ENCODE measurements around the gene SLC30A1. TPM values are rescaled to one million over a fixed set of nuclear protein-coding genes. Genes with fewer than 3 reads are reported as not detected.

Gene SLC30A1
- total and polyA plus RNA-seq, 10 of the 15 experiments (the other 5 are each of a cell fraction or from before 2014, with no cell fraction given), result 3.5 to 14.1 (median 8.8) TPM

DNA sequence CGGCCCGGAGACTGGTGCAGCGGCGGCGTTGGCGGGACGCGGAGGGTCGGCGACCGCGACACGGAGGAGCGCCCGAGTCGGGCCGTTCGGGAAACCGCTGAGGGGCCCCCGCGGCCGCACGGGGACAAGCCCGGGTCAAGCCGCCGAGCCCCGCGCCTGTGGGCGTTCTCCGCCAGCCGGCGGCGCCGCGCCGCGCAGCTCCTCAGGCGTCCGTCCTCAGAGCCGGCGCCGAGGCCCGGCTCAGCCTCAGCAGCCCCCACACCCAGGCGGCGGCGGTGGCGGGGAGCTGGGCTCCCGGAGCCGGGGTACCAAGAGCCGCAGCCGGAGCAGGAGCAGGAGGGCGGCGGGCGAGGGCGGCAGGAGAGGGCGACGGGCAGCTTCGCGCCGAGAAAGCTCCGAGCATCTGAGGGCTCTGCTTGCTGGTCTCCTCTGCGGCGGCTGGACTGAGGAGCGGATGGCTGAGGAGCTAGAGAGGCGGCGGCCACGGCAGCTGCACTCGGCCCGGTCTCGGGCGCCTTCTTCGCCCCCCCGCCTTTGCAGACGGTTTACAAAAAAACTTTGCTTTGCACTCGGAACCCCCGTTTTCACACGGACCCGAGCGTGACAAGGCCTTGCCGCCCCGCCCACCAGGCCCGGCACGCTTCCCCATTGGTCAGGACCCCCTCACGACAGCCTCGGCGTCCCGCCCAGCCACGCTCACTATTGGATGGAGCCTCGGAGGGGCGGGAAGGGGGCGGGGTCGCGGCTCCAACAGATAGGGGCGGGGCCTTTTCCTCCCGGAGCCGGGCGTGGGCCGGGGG, at the start of gene SLC30A1 (continued):
- TF ChIP-seq, protein P1, sequence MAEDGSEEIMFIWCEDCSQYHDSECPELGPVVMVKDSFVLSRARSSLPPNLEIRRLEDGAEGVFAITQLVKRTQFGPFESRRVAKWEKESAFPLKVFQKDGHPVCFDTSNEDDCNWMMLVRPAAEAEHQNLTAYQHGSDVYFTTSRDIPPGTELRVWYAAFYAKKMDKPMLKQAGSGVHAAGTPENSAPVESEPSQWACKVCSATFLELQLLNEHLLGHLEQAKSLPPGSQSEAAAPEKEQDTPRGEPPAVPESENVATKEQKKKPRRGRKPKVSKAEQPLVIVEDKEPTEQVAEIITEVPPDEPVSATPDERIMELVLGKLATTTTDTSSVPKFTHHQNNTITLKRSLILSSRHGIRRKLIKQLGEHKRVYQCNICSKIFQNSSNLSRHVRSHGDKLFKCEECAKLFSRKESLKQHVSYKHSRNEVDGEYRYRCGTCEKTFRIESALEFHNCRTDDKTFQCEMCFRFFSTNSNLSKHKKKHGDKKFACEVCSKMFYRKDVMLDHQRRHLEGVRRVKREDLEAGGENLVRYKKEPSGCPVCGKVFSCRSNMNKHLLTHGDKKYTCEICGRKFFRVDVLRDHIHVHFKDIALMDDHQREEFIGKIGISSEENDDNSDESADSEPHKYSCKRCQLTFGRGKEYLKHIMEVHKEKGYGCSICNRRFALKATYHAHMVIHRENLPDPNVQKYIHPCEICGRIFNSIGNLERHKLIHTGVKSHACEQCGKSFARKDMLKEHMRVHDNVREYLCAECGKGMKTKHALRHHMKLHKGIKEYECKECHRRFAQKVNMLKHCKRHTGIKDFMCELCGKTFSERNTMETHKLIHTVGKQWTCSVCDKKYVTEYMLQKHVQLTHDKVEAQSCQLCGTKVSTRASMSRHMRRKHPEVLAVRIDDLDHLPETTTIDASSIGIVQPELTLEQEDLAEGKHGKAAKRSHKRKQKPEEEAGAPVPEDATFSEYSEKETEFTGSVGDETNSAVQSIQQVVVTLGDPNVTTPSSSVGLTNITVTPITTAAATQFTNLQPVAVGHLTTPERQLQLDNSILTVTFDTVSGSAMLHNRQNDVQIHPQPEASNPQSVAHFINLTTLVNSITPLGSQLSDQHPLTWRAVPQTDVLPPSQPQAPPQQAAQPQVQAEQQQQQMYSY (CRISPR knock-in tag; IDR thresholded peaks at IDR 0.05), result no peak
- no peak for TF ChIP-seq ESRRA (IDR thresholded peaks at IDR 0.05; ENCODE audit: low read length)
- no peak for TF ChIP-seq HDAC2 (IDR thresholded peaks at IDR 0.05)
- TF ChIP-seq MYC (IDR thresholded peaks at IDR 0.05; ENCODE audit: insufficient read depth, insufficient read length, insufficient replicate concordance, low read length, severe bottlenecking), result no peak
- peak; percentile 32; the same call in 1 of the 2 replicates for TF ChIP-seq TCF7 (IDR thresholded peaks at IDR 0.05; ENCODE audit: borderline replicate concordance)
- TF ChIP-seq, protein P2, sequence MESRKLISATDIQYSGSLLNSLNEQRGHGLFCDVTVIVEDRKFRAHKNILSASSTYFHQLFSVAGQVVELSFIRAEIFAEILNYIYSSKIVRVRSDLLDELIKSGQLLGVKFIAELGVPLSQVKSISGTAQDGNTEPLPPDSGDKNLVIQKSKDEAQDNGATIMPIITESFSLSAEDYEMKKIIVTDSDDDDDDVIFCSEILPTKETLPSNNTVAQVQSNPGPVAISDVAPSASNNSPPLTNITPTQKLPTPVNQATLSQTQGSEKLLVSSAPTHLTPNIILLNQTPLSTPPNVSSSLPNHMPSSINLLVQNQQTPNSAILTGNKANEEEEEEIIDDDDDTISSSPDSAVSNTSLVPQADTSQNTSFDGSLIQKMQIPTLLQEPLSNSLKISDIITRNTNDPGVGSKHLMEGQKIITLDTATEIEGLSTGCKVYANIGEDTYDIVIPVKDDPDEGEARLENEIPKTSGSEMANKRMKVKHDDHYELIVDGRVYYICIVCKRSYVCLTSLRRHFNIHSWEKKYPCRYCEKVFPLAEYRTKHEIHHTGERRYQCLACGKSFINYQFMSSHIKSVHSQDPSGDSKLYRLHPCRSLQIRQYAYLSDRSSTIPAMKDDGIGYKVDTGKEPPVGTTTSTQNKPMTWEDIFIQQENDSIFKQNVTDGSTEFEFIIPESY (IDR thresholded peaks at IDR 0.05), result no peak
- no peak for TF ChIP-seq ATF2 (IDR thresholded peaks at IDR 0.05; ENCODE audit: low read length)
- no peak for TF ChIP-seq YBX1 (IDR thresholded peaks at IDR 0.05)
- TF ChIP-seq CEBPB (IDR thresholded peaks at IDR 0.05; ENCODE audit: borderline replicate concordance in 1 of 2, low read depth in 2 of 2, low read length in 2 of 2), result no peak
- TF ChIP-seq SMAD5 (IDR thresholded peaks at IDR 0.05; ENCODE audit: low read depth), result peak; percentile 56; the same call in 1 of the 2 replicates
- TF ChIP-seq, protein P3, sequence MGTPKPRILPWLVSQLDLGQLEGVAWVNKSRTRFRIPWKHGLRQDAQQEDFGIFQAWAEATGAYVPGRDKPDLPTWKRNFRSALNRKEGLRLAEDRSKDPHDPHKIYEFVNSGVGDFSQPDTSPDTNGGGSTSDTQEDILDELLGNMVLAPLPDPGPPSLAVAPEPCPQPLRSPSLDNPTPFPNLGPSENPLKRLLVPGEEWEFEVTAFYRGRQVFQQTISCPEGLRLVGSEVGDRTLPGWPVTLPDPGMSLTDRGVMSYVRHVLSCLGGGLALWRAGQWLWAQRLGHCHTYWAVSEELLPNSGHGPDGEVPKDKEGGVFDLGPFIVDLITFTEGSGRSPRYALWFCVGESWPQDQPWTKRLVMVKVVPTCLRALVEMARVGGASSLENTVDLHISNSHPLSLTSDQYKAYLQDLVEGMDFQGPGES (IDR thresholded peaks at IDR 0.05), result peak; percentile 55; the same call in 1 of the 2 replicates
- TF ChIP-seq RUNX3 (IDR thresholded peaks at IDR 0.05; ENCODE audit: low read length), result no peak
- no peak for TF ChIP-seq REST (IDR thresholded peaks at IDR 0.05; ENCODE audit: low read depth, low read length)
- peak; percentile 17 for TF ChIP-seq FOS (IDR thresholded peaks at IDR 0.05; ENCODE audit: borderline replicate concordance, extremely low read depth, insufficient read length)
- TF ChIP-seq TARDBP (IDR thresholded peaks at IDR 0.05; ENCODE audit: borderline replicate concordance), result peak; percentile 73
- peak; percentile 72; the same call in 1 of the 2 replicates for TF ChIP-seq HDGF (IDR thresholded peaks at IDR 0.05)
- no peak for TF ChIP-seq RAD51 (IDR thresholded peaks at IDR 0.05)
- no peak for TF ChIP-seq KLF5 (IDR thresholded peaks at IDR 0.05; ENCODE audit: partially characterized antibody)
